Panc1 (cell line): Measurements from ENCODE around the gene CERS5.

Source experiments
- REST ChIP-seq, 2 experiments: IDR thresholded peaks; 2 replicates each; pipeline ENCODE4 v1.6.1; 2011 to 2012; ENCODE audit warnings: low read depth in 2 of 2, control low read depth in 1 of 2, low read length in 1 of 2, mild to moderate bottlenecking in 1 of 2, moderate library complexity in 1 of 2; ENCODE audit not compliant: insufficient read depth in 1 of 2
- TF ChIP-seq, protein P1 (sequence below): fragments of 450-650 bp; IDR thresholded peaks from 2 replicates; pipeline ENCODE4 v1.5.1; 2017; ENCODE audit warnings: mild to moderate bottlenecking

DNA sequence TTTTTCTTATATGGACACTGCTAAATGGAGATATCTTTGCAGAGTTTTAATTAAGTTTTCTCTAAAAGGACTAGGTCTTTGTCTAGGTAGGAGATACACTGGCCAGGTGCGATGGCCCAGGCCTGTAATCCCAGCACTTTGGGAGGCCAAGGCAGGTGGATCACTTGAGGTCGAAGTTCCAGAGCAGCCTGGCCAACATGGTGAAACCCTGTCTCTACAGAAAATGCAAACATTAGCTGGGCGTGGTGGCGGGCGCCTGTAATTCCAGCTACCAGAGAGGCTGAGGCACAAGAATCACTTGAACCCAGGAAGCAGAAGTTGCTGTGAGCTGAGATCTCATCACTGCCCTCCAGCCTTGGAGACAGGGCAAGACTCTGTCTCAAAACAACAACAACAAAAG is 17.1 kb upstream of the CERS5 start:
- TF ChIP-seq, protein P1, sequence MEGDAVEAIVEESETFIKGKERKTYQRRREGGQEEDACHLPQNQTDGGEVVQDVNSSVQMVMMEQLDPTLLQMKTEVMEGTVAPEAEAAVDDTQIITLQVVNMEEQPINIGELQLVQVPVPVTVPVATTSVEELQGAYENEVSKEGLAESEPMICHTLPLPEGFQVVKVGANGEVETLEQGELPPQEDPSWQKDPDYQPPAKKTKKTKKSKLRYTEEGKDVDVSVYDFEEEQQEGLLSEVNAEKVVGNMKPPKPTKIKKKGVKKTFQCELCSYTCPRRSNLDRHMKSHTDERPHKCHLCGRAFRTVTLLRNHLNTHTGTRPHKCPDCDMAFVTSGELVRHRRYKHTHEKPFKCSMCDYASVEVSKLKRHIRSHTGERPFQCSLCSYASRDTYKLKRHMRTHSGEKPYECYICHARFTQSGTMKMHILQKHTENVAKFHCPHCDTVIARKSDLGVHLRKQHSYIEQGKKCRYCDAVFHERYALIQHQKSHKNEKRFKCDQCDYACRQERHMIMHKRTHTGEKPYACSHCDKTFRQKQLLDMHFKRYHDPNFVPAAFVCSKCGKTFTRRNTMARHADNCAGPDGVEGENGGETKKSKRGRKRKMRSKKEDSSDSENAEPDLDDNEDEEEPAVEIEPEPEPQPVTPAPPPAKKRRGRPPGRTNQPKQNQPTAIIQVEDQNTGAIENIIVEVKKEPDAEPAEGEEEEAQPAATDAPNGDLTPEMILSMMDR, result no peak
- no peak for TF ChIP-seq REST (IDR thresholded peaks at IDR 0.05; ENCODE audit: insufficient read depth in 1 of 2, low read depth in 2 of 2, low read length in 1 of 2)
